Liver (tissue), 9 donors: ENCODE data around the gene CPSF4L. TPM values are rescaled to one million over a fixed set of nuclear protein-coding genes. Genes with fewer than 3 reads are reported as not detected.

ENCODE experiments used
- DNase-seq: peaks from one replicate; pipeline ENCODE4 v3.0.0-alpha.2; 2017; ENCODE audit warnings: low spot score
- H3K27ac ChIP-seq, 2 donors: one replicate each; pipeline ENCODE4 v1.7.0; 2013; ENCODE audit warnings: inconsistent platforms in 2 of 2, low read length in 2 of 2, control low read depth in 1 of 2, low read depth in 1 of 2, mild to moderate bottlenecking in 1 of 2
- H3K27me3 ChIP-seq, 4 donors: one replicate each; pipeline versions ENCODE4 v1.6.1 to v1.7.0; 2013; ENCODE audit warnings: low read length in 3 of 4, inconsistent platforms in 1 of 4, mild to moderate bottlenecking in 1 of 4, moderate library complexity in 1 of 4; ENCODE audit not compliant: control insufficient read depth in 4 of 4, insufficient read depth in 4 of 4
- H3K36me3 ChIP-seq, 4 donors: one replicate each; pipeline versions ENCODE4 v1.6.1 to v1.7.0; 2013; ENCODE audit warnings: low read length in 3 of 4, mild to moderate bottlenecking in 3 of 4, low read depth in 1 of 4, moderate library complexity in 1 of 4; ENCODE audit not compliant: control insufficient read depth in 4 of 4, insufficient read depth in 3 of 4
- H3K4me1 ChIP-seq, 4 donors: one replicate each; pipeline versions ENCODE4 v1.6.1 to v1.7.0; 2013; ENCODE audit warnings: low read length in 3 of 4, mild to moderate bottlenecking in 3 of 4, moderate library complexity in 1 of 4; ENCODE audit not compliant: control insufficient read depth in 4 of 4, insufficient read depth in 4 of 4
- H3K4me3 ChIP-seq, 3 donors: one replicate each; pipeline versions ENCODE4 v1.6.1 to v1.7.0; 2013; ENCODE audit warnings: low read length in 3 of 3, control low read depth in 1 of 3, low read depth in 1 of 3, mild to moderate bottlenecking in 1 of 3
- H3K9ac ChIP-seq, 2 donors: one replicate each; pipeline ENCODE4 v1.7.0; 2013; ENCODE audit warnings: low read length in 2 of 2, mild to moderate bottlenecking in 2 of 2, moderate library complexity in 2 of 2, control low read depth in 1 of 2, low read depth in 1 of 2
- H3K9me3 ChIP-seq, 4 donors: one replicate each; pipeline versions ENCODE4 v1.6.1 to v1.7.0; 2013; ENCODE audit warnings: low read length in 3 of 4; ENCODE audit not compliant: control insufficient read depth in 4 of 4
- CTCF ChIP-seq: fragments of 150-350 bp; IDR thresholded peaks from 2 replicates; pipeline ENCODE4 v1.5.1; 2017; ENCODE audit warnings: improper control_type of control experiment, low read depth, low read length; ENCODE audit not compliant: missing input control
- EGR1 ChIP-seq, 2 donors: IDR thresholded peaks; 2 replicates each; pipeline ENCODE4 v1.6.1; 2016 to 2018; ENCODE audit warnings: antibody characterized with exemption in 2 of 2, low read depth in 2 of 2
- FOXA1 ChIP-seq: IDR thresholded peaks from 2 replicates; pipeline ENCODE4 v1.6.1; 2016; ENCODE audit warnings: antibody characterized with exemption
- FOXA2 ChIP-seq: IDR thresholded peaks from 2 replicates; pipeline ENCODE4 v1.6.1; 2016; ENCODE audit warnings: antibody characterized with exemption
- GABPA ChIP-seq, 2 donors: IDR thresholded peaks in 1 of 2; conservative IDR thresholded peaks in 1 of 2; 2 replicates each; pipeline ENCODE4 v1.6.1; 2016; ENCODE audit warnings: antibody characterized with exemption in 2 of 2, mild to moderate bottlenecking in 1 of 2, moderate library complexity in 1 of 2
- HNF4A ChIP-seq, 2 donors: conservative IDR thresholded peaks; 2 replicates each; pipeline ENCODE4 v1.6.1; 2016; ENCODE audit warnings: antibody characterized with exemption in 2 of 2, mild to moderate bottlenecking in 2 of 2
- JUND ChIP-seq, 2 donors: IDR thresholded peaks; 2 replicates each; pipeline ENCODE4 v1.6.1; 2016; ENCODE audit warnings: antibody characterized with exemption in 2 of 2
- MAX ChIP-seq: IDR thresholded peaks from 2 replicates; pipeline ENCODE4 v1.6.1; 2016; ENCODE audit warnings: antibody characterized with exemption
- RAD21 ChIP-seq, 2 donors: IDR thresholded peaks; 2 replicates each; pipeline ENCODE4 v1.6.1; 2016; ENCODE audit warnings: antibody characterized with exemption in 2 of 2, mild to moderate bottlenecking in 2 of 2
- RXRA ChIP-seq, 2 donors: IDR thresholded peaks; 2 replicates each; pipeline ENCODE4 v1.6.1; 2017 to 2018; ENCODE audit warnings: antibody characterized with exemption in 2 of 2, mild to moderate bottlenecking in 1 of 2
- TAF1 ChIP-seq: conservative IDR thresholded peaks from 2 replicates; pipeline ENCODE4 v1.6.1; 2016; ENCODE audit warnings: antibody characterized with exemption, mild to moderate bottlenecking
- YY1 ChIP-seq: IDR thresholded peaks from 2 replicates; pipeline ENCODE4 v1.6.1; 2016; ENCODE audit warnings: antibody characterized with exemption, mild to moderate bottlenecking
- WGBS: extraction: QIAGEN DNeasy Blood & Tissue Kit; methylation state at CpG from one replicate; pipeline ENCODE4 v1.1.7; 2013; 5-methylcytosine and 5-hydroxymethylcytosine counted together
- polyA plus RNA-seq, 2 donors: library from polyadenylated mRNA; stranded (reverse) in 1 of 2; unstranded in 1 of 2; fragments of 200-250 nt in 1 of 2; fragments of >200 nt in 1 of 2; fragmentation: Nextera tagmentation in 1 of 2; extraction: Ambion mirVana in 1 of 2; gene quantifications; one replicate each; pipeline versions ENCODE4 v1.2.1 to v1.2.3, GENCODE V29; 2013 to 2015
- total RNA-seq, 2 donors: library from RNA; depleted of rRNA; stranded (reverse); fragments of >200 nt; gene quantifications; one replicate each; pipeline ENCODE4 v1.2.3, GENCODE V29; 2014
- TF ChIP-seq, protein P1 (sequence below): IDR thresholded peaks from 2 replicates; pipeline ENCODE4 v1.6.1; 2016; ENCODE audit warnings: antibody characterized with exemption
- TF ChIP-seq, protein P2 (sequence below): IDR thresholded peaks from 2 replicates; pipeline ENCODE4 v1.6.1; 2016; ENCODE audit warnings: antibody characterized with exemption, mild to moderate bottlenecking
- donor health status: healthy.
- donor health status: healthy.
- donor health status: healthy.
- donor health status: healthy.
- donor health status: healthy.

The CPSF4L gene
- total and polyA plus RNA-seq, 4 donors, result not detected

DNA sequence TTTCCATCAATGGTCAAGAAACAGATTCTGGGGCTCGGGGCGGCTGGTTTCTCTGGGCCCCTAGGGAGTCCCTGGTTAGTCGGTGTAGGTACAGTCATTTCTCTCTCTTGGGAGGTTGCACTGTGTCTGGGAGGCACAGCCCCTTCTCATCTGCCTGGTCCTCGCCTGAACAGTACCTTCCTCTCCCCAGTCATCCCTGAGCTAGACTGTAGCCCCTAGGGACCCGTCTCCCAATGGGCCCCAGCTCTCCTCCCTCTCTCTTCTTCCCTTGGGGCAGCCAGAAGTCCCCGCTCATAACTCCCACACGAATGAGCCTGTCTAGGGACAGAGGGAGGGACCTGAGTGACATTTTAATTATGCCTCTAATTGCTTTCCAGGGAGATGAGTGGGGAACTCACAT, 20.2 kb upstream of the CPSF4L start:
- Histone ChIP-seq H3K36me3 (peaks cover 2 to 14% (median 5%) of the 10 kb centered on the region in 4 donors), H3K27me3 (no peaks in the 10 kb centered on the region), H3K9me3 (no peaks in the 10 kb centered on the region), H3K9ac (no peak overlapping the region), H3K4me1 (peaks cover 10 to 17% (median 12%) of the 10 kb centered on the region in 4 donors), H3K4me3 (no peak overlapping the region), H3K27ac (peak overlapping the region in 1 of 2 donors; percentile 8)
- TF ChIP-seq HNF4A (conservative IDR thresholded peaks at IDR 0.05) (no peak), TAF1 (no peak)
- TF ChIP-seq, protein P1, sequence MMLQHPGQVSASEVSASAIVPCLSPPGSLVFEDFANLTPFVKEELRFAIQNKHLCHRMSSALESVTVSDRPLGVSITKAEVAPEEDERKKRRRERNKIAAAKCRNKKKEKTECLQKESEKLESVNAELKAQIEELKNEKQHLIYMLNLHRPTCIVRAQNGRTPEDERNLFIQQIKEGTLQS, result no peak
- TF ChIP-seq, protein P2, sequence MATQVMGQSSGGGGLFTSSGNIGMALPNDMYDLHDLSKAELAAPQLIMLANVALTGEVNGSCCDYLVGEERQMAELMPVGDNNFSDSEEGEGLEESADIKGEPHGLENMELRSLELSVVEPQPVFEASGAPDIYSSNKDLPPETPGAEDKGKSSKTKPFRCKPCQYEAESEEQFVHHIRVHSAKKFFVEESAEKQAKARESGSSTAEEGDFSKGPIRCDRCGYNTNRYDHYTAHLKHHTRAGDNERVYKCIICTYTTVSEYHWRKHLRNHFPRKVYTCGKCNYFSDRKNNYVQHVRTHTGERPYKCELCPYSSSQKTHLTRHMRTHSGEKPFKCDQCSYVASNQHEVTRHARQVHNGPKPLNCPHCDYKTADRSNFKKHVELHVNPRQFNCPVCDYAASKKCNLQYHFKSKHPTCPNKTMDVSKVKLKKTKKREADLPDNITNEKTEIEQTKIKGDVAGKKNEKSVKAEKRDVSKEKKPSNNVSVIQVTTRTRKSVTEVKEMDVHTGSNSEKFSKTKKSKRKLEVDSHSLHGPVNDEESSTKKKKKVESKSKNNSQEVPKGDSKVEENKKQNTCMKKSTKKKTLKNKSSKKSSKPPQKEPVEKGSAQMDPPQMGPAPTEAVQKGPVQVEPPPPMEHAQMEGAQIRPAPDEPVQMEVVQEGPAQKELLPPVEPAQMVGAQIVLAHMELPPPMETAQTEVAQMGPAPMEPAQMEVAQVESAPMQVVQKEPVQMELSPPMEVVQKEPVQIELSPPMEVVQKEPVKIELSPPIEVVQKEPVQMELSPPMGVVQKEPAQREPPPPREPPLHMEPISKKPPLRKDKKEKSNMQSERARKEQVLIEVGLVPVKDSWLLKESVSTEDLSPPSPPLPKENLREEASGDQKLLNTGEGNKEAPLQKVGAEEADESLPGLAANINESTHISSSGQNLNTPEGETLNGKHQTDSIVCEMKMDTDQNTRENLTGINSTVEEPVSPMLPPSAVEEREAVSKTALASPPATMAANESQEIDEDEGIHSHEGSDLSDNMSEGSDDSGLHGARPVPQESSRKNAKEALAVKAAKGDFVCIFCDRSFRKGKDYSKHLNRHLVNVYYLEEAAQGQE, result no peak
- DNase-seq, result no peak
- 91% methylated on average over 7 of the region's 7 CpGs for WGBS

- Histone ChIP-seq H3K4me3 (no peak overlapping the region), H3K9ac (no peak overlapping the region), H3K27me3 (no peaks in the 10 kb centered on the region), H3K9me3 (no peaks in the 10 kb centered on the region), H3K36me3 (peaks cover 0 to 7% (median 2%) of the 10 kb centered on the region in 4 donors), H3K27ac (no peak overlapping the region), H3K4me1 (peaks cover 7 to 12% (median 9%) of the 10 kb centered on the region in 4 donors)
- no peak for TF ChIP-seq GABPA (IDR thresholded peaks at IDR 0.05 in 1 of 2, conservative IDR thresholded peaks at IDR 0.05 in 1 of 2)
- no peak for TF ChIP-seq RAD21 (IDR thresholded peaks at IDR 0.05)
- TF ChIP-seq HNF4A (conservative IDR thresholded peaks at IDR 0.05), result no peak
- TF ChIP-seq, protein P1, result no peak
- TF ChIP-seq CTCF, result no peak
- no peak for TF ChIP-seq TAF1
- TF ChIP-seq RXRA (IDR thresholded peaks at IDR 0.05), result no peak
- no peak for DNase-seq
- WGBS, result 98% methylated on average over 12 of the region's 12 CpGs
Measured at GRCh38 chr17:73280191-73280590, 18.5 kb upstream of the CPSF4L start.

GRCh38 chr17:73279704-73280103, 18.0 kb upstream of the CPSF4L start:
- H3K27me3 ChIP-seq, result no peaks in the 10 kb centered on the region
- H3K36me3 ChIP-seq, result peaks cover 0 to 4% (median 1%) of the 10 kb centered on the region in 4 donors
- WGBS, result 92% methylated on average over 7 of the region's 7 CpGs
- H3K4me3 ChIP-seq, result no peak overlapping the region
- H3K4me1 ChIP-seq, result peaks cover 7 to 12% (median 9%) of the 10 kb centered on the region in 4 donors
- TF ChIP-seq EGR1 (IDR thresholded peaks at IDR 0.05; ENCODE audit: low read depth in 2 of 2), result no peak
- no peak for TF ChIP-seq HNF4A (conservative IDR thresholded peaks at IDR 0.05)
- no peak for TF ChIP-seq GABPA (IDR thresholded peaks at IDR 0.05 in 1 of 2, conservative IDR thresholded peaks at IDR 0.05 in 1 of 2)
- TF ChIP-seq FOXA1, result no peak
- no peak for TF ChIP-seq MAX
- TF ChIP-seq, protein P1, result no peak
- no peak for TF ChIP-seq JUND (IDR thresholded peaks at IDR 0.05)
- no peak for TF ChIP-seq YY1
- no peak for TF ChIP-seq FOXA2
- TF ChIP-seq, protein P2, result no peak
- no peaks in the 10 kb centered on the region for H3K9me3 ChIP-seq
- no peak for DNase-seq
- no peak overlapping the region for H3K9ac ChIP-seq
- no peak overlapping the region for H3K27ac ChIP-seq
